MM.1S (cell line): ENCODE results near the gene CCDC180.

Experiments used
- DNase-seq: peaks from one replicate; pipeline ENCODE4 v3.0.0-alpha.2; 2015
- H2AFZ ChIP-seq: fragments of 300-600 bp; sonication (generic); 2 replicates; pipeline ENCODE4 v1.6.0; 2016; ENCODE audit warnings: antibody characterized with exemption, low read length
- H3F3A ChIP-seq: fragments of 300-600 bp; sonication (generic); 2 replicates; pipeline ENCODE4 v1.6.1; 2016; ENCODE audit warnings: mild to moderate bottlenecking, antibody characterized with exemption, low read length, moderate library complexity, mixed read lengths; ENCODE audit not compliant: insufficient read depth
- H3K27ac ChIP-seq: fragments of 300-600 bp; sonication (generic); 2 replicates; pipeline ENCODE4 v1.5.1; 2016; ENCODE audit warnings: mild to moderate bottlenecking, low read length
- H3K27me3 ChIP-seq: fragments of 300-600 bp; sonication (generic); replicated peaks from 2 replicates; pipeline ENCODE4 v1.6.0; 2016; ENCODE audit warnings: low read length; ENCODE audit not compliant: insufficient read depth
- H3K36me3 ChIP-seq: fragments of 300-600 bp; sonication (generic); replicated peaks from 2 replicates; pipeline ENCODE4 v1.6.1; 2016; ENCODE audit warnings: mild to moderate bottlenecking, low read length, mixed read lengths; ENCODE audit not compliant: insufficient read depth
- H3K4me1 ChIP-seq: fragments of 300-600 bp; sonication (generic); 2 replicates; pipeline ENCODE4 v1.6.1; 2016; ENCODE audit warnings: low read length, mixed read lengths
- H3K4me2 ChIP-seq: fragments of 300-600 bp; sonication (generic); 2 replicates; pipeline ENCODE4 v1.6.0; 2016; ENCODE audit warnings: low read depth, low read length
- H3K4me3 ChIP-seq: fragments of 300-600 bp; sonication (generic); 2 replicates; pipeline ENCODE4 v1.5.1; 2016; ENCODE audit warnings: low read length, mixed read lengths
- H3K79me2 ChIP-seq: fragments of 300-600 bp; sonication (generic); 2 replicates; pipeline ENCODE4 v1.6.1; 2016; ENCODE audit warnings: mixed run types, low read length, mixed read lengths
- H3K9ac ChIP-seq: fragments of 300-600 bp; sonication (generic); 2 replicates; pipeline ENCODE4 v1.6.1; 2016; ENCODE audit warnings: low read length, mixed read lengths
- H3K9me2 ChIP-seq: fragments of 300-600 bp; sonication (generic); replicated peaks from 2 replicates; pipeline ENCODE4 v1.6.1; 2016; ENCODE audit warnings: mild to moderate bottlenecking, low read length, mixed read lengths; ENCODE audit not compliant: insufficient read depth
- H3K9me3 ChIP-seq: fragments of 300-600 bp; sonication (generic); replicated peaks from 2 replicates; pipeline ENCODE4 v1.6.1; 2016; ENCODE audit warnings: mild to moderate bottlenecking, low read length, mixed read lengths; ENCODE audit not compliant: insufficient read depth
- H4K20me1 ChIP-seq: fragments of 300-600 bp; sonication (generic); 2 replicates; pipeline ENCODE4 v1.6.1; 2016; ENCODE audit warnings: mild to moderate bottlenecking, low read length, moderate library complexity, mixed read lengths; ENCODE audit not compliant: insufficient read depth
- EZH2 ChIP-seq: fragments of 300-600 bp; sonication (generic); optimal IDR thresholded peaks from 2 replicates; pipeline ENCODE3; 2017; ENCODE audit warnings: low read depth, mild to moderate bottlenecking, antibody characterized with exemption, low read length, mixed read lengths
- EZH2phosphoT487 ChIP-seq: fragments of 300-600 bp; sonication (generic); IDR thresholded peaks from 2 replicates; pipeline ENCODE4 v1.6.1; 2018; ENCODE audit warnings: antibody characterized with exemption, low read length
- TF ChIP-seq, protein P1 (sequence below): fragments of 300-600 bp; sonication (generic); IDR thresholded peaks from 2 replicates; pipeline ENCODE4 v1.5.1; 2016; ENCODE audit warnings: antibody characterized with exemption, low read length, mixed read lengths

CCDC180 gene

GRCh38 chr9:97321251-97321650 lies 13.8 kb downstream of the CCDC180 start:
- Histone ChIP-seq H3F3A (no peaks in the 10 kb centered on the region), H3K9me2 (no peaks in the 10 kb centered on the region), H3K4me2 (no peak overlapping the region), H4K20me1 (no peaks in the 10 kb centered on the region), H3K27me3 (no peaks in the 10 kb centered on the region), H3K4me1 (no peaks in the 10 kb centered on the region), H3K79me2 (no peaks in the 10 kb centered on the region), H3K4me3 (no peak overlapping the region), H3K36me3 (no peaks in the 10 kb centered on the region), H3K9me3 (no peaks in the 10 kb centered on the region), H2AFZ (no peak overlapping the region), H3K27ac (no peak overlapping the region), H3K9ac (no peak overlapping the region)
- TF ChIP-seq EZH2phosphoT487 = no peak
- no peak for TF ChIP-seq EZH2
- TF ChIP-seq, protein P1, sequence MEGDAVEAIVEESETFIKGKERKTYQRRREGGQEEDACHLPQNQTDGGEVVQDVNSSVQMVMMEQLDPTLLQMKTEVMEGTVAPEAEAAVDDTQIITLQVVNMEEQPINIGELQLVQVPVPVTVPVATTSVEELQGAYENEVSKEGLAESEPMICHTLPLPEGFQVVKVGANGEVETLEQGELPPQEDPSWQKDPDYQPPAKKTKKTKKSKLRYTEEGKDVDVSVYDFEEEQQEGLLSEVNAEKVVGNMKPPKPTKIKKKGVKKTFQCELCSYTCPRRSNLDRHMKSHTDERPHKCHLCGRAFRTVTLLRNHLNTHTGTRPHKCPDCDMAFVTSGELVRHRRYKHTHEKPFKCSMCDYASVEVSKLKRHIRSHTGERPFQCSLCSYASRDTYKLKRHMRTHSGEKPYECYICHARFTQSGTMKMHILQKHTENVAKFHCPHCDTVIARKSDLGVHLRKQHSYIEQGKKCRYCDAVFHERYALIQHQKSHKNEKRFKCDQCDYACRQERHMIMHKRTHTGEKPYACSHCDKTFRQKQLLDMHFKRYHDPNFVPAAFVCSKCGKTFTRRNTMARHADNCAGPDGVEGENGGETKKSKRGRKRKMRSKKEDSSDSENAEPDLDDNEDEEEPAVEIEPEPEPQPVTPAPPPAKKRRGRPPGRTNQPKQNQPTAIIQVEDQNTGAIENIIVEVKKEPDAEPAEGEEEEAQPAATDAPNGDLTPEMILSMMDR = no peak
- DNase-seq = no peak

DNA sequence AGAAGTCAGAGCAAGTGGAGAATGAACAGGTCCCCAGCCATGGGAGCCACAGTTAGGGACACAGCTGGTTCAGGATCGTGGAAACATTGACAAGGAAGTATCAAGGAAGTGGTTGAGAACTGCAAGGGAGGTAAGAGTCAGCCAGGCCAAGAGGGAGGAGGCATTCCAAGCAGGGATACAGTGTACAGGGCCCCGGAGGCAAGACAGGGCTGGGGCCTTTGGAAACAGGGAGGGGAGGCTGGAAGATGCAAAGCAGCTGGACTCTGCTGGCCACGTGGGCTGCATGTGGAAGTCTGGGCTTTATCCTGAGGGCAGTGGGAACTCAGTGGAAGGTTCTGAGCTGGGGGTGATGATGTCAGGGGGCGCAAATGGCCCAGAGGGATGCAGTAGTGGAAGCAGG lies 14.2 kb downstream of the CCDC180 start:
- no peaks in the 10 kb centered on the region for H3K36me3 ChIP-seq
- H3K79me2 ChIP-seq = no peaks in the 10 kb centered on the region
- H3K27me3 ChIP-seq = no peaks in the 10 kb centered on the region
- no peaks in the 10 kb centered on the region for H3K9me2 ChIP-seq
- no peak overlapping the region for H2AFZ ChIP-seq
- no peak overlapping the region for H3K4me2 ChIP-seq
- no peaks in the 10 kb centered on the region for H3F3A ChIP-seq
- H3K4me1 ChIP-seq = no peaks in the 10 kb centered on the region
- H3K9me3 ChIP-seq = no peaks in the 10 kb centered on the region
- no peak overlapping the region for H3K4me3 ChIP-seq
- H3K9ac ChIP-seq = no peak overlapping the region
- DNase-seq = no peak
- H3K27ac ChIP-seq = no peak overlapping the region
- no peaks in the 10 kb centered on the region for H4K20me1 ChIP-seq
- TF ChIP-seq EZH2phosphoT487 (no peak), EZH2 (no peak)
- TF ChIP-seq, protein P1 = no peak

- TF ChIP-seq EZH2phosphoT487 (no peak), EZH2 (no peak)
- TF ChIP-seq, protein P1 = no peak
- Histone ChIP-seq H3K9ac (no peak overlapping the region), H3K9me3 (no peaks in the 10 kb centered on the region), H2AFZ (no peak overlapping the region), H3K4me1 (no peaks in the 10 kb centered on the region), H3K79me2 (no peaks in the 10 kb centered on the region), H3F3A (no peaks in the 10 kb centered on the region), H3K4me2 (no peak overlapping the region), H3K4me3 (no peak overlapping the region), H3K36me3 (no peaks in the 10 kb centered on the region), H3K27ac (no peak overlapping the region), H3K9me2 (no peaks in the 10 kb centered on the region), H4K20me1 (no peaks in the 10 kb centered on the region), H3K27me3 (no peaks in the 10 kb centered on the region)
- no peak for DNase-seq
Observed at GRCh38 chr9:97322105-97322504, 14.6 kb downstream of the CCDC180 start.
